Measurements from ENCODE around the gene CALU.
A peak's percentile ranks its signal among the peaks of the same experiment; 100 is the strongest.

Gene CALU

DNA sequence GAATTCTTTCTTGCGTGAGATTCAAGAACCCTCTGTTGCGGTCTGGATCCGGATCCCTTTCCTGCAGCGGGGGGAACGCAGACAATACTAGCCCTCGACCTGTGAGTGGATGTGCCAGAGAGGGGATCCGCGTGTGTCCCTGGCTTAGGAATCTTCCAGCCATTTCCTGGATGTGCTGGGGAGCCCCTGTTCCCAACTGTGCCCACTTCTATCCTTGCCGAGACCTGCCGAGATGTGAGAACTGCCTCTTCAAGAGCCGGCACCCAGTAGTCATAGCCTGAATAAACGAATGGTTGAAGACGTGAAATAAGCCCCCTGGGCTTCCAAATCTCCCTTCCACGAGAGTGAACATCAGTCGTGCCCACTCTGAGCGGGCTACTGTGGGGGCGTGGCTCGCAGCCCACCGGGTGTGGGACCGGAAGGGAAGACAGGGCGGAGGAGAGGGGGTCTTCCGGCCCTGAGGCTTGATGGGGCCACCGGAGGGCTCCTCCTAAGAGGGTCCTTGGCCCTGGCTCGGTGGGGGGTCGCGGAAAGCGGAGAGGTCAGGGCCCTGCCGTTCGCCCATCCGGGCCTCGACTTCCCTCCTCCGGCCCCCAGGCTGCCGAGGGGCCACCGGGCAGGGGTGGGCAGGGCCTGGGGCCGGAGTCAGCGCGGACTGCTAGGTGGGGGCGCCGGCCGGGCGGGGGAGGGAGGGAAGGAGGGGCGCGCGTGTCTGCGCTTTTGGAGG lies 51.3 kb downstream of the CALU start:
- no peak for DNase-seq

DNA sequence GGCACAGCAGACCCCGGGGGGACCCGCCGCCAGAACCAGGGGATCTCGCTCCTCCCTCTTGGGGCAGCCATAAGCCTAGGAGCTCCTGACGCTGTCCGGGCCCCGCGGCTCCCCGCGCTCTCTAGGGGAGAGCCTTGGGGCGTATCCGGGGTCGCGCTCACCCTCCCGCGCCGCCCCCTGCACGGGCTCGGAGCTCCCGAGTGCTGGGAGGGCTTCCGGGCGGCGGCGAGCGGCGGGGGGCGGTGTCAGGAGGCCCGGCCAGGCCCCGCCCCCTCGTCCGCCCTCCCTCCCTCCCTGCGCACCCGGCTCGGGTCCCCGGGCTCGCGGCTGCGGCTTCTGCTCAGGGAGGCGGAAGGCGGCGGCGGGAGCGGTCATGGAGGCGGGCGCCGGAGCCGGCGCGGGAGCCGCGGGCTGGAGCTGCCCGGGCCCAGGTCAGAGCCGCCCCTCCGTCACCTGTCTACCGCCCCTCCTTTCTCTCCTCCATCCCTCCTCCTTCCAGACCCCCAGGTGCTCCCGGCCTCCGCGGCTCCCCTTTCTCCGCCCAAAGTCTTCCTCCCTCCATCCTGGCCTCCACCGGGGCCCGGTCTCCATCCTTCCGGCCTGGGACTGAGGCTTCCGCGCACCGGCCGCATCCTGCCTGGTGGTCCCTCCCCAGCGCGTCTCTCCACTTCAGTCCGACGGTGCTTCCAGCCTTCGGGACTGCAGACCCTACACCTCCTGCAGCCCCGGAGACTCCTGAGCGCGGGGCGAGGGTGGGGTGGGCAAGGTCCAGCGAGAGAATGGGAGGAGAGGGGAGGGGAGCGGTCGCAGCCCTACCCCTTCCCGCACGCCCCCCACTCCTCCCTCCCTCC lies 52.2 kb downstream of the CALU start, which contains the start of gene CCDC136:
TSS of gene CCDC136 (plus strand) at position 848 of the 851 bp plus-strand sequence. CDS start 444 bp downstream, outside the sequence.
- peak; percentile 12 for DNase-seq

DNA sequence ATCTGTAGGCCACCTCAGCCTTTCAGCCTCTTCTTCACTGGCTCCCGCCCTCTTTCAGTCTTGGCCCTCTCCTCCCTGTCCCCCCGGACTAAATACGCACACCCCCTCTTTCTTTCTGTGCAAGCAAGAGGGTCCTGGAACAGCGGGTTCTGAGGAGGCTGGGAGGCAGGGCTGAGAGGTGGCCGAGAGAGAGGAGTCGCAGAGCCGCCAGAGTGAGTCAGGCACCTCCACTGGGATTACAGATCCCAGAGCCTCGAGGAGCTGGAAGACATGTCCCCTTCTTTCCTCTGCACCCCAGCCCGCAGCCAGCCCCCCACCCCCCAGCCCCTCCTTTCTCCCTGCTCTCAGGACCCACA lies 52.8 kb downstream of the CALU start:
- no peak for DNase-seq

DNA sequence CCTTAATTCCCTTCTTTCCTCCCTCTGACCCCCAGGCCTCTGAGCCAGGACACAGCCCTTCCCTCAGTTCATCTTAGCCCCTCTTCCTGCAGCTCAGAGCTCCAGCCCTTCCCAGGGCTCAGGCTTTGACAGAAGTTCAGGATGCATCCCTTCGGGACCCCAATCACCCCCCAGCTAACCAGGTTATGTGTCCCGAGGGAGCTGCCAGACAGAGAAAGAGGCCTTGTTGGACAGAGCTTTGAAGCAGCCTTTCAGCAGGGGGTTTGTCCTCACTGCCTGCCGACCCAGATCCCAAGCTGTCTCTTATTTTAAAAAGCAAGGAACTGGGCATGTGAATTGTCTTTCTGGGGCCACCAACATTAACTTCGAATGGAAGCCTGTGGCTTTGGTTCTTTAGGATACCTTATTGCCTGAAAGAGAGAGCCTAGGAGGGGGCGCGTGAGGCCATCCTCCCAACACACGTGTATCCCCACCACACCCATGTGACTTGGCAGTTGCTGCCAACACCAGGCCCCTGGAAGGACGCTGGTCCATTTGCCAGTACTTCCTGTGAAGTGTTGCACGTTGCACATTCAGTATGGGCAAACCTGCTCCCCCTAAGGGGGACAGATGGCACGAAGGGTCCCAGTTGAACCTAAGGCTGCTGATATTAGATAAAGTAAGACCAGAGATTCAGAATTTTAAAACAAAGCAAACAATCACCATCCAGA lies 53.5 kb downstream of the CALU start:
- DNase-seq: no peak

DNA sequence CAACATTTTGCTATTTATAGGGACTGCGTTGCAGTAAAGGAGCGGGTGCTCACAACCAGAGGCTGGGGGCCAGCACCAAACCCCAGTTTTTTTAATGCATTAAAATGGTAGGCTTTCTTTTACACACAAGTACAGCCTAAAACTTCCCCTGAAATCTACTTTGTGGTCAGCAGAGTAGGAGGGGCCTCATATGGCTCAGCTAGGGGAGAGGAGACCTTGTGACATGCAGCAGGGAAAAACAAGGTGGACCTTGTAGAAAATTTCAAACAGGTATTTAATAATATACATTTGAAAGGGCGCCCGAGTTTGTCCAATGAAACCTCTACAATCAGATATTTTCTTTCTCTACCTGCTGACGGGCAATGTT lies 54.0 kb downstream of the CALU start:
- no peak for DNase-seq

DNA sequence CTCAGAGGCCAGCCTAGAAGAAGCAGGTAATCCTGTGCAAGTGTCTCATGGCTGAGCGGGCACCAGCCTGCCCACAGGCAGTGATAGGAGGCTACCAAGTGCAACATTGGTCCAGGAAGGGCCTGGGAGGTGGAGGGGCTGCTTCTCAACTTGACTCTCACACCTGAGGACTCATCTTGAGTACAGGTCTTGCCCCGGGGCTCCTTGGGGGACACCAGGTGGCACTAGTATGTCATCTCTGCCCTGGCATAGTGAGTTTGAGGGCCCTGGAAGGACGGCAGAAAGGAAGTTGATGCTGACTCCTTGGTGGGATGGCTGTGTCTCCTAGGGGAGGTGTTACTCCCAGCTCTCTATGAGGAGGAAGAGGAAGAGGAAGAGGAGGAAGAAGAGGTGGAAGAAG lies 54.9 kb downstream of the CALU start:
- DNase-seq: no peak

DNA sequence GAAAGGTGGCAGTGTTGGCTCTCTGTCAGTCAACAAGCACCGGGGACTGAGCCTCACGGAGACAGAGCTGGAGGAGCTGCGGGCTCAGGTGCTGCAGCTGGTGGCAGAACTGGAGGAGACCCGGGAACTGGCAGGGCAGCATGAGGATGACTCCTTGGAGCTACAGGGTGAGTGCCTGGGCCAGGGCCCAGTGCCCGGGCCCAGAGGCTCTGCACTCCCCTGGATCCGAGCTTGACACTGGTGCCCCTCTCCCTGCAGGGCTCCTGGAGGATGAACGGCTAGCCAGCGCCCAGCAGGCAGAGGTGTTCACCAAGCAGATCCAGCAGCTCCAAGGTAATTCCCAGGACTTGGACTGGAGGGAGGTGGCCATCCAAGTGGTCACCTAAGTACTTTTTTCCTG lies 55.3 kb downstream of the CALU start:
- DNase-seq: no peak

DNA sequence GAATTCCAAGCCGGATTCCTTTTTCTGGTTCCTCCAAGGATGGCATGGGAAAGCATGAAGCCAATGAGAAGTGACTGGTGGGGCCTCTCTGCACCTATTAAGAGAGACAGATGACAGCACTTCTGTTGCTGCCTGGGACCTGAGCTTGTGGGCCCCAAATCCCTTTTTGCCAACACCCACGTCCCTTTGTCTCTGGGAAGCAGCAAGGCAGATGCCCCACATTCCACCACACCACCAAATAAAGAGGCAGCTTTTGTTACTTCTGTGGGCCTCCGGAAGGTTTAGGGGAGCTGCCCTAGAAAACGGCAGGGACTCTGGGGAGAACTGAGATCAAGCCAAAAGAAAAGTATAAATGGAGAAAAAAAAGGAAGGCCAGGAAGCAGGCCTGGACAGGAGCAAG lies 56.0 kb downstream of the CALU start:
- no peak for DNase-seq

DNA sequence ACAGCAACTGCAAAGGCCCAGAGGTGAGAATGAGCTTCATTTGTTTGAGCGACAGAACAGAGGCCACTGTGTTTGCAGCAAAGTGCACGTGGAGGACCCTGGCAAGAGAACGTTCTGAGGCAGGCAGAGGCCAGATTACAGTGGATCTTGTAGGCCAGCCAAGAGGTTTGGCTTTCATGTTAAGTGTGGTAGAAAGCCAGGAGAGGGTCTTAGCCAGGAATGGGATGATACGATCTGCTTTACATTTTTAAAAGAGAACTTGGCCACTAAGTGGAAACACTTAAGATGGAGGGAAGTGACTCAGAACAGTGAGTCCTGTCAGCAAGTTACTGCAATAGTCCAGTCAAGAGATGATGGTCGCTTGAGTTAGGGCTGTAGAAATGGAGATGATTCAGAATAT lies 57.2 kb downstream of the CALU start:
- no peak for DNase-seq

DNA sequence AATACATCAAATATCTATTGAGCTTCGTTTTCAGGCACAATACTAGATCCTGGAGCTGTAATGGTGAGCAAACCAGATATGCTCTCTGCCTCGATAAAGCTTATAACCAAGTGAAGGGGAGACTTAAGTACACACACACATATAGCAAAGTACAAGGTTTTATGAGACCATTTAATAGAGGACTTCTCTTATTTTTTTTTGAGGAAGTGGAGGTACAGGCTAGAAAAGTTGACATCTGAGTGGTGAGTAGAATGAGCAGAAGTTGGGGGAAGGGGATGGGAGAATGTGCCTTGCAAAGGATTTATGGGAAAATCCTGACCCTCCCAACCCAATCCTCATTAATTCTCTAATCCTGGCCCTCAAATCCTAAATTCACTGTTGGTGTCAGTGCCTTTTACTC lies 60.3 kb downstream of the CALU start:
- no peak for DNase-seq

DNA sequence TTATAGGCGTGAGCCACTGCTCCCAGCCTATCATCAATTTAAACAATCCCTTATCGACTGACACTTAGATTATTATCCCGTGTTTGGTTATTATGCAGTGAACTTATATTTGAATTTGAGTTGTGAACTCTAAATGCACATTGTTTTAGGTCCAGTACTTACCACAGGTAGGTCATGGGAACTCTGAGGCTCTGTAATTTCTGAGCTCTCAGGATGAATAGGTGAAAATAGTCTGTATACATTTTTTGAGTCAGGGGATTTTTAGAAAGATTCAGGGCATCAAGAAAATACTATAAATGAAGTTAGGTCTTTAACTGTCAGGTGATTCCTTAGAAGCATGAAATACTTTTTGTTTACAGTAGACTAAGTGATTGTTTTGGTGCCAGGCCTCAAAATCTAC lies 61.4 kb downstream of the CALU start:
- no peak for DNase-seq

DNA sequence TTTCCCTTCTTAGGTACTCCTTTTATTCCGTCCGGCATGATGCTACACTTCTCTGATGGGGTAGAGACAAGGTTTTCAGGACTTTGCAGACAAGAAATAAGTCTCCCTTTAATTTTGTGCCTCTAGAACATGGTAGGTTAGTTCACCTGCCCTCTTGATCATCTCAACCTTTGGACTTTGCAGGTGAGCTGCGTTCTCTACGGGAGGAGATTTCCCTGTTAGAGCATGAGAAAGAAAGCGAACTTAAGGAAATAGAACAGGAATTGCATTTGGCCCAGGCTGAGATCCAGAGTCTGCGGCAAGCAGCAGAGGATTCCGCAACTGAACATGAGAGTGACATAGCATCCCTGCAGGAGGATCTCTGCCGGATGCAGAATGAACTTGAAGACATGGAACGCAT lies 61.8 kb downstream of the CALU start:
- DNase-seq: no peak

DNA sequence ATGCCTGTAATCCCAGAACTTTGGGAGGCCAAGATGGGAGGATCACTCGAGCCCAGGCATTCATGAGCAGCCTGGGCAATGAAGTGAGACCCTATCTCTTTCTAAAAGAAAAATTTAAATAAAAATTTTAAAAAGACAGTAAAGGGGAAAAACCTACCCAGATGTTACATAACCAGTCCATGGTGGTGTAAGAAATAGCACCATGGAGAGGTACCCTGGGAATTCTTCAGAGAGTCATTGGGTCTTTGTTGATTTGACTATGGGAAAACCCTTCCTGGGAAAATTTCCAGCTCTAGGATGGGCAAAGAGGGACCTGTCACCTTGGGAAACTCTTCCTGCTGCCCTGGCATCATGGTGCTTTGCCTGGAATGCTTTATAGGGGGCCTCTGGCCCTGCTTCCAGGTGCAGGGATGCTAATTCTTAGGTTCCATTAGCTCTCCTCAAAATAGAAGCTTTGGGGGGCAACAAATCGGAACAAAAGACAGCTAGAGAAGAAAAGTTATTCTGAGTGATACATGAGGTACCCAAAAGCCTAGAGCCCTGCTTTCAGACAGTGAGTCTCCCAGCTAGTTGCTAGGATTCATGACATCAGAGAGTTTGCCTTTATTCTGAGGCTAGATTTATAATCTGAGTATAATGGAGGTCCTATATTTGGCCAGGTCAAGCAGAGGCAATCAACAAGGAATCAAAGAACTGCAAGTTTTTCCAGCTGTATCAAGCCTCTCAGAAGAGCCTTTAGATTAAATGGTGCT lies 62.7 kb downstream of the CALU start:
- DNase-seq: no peak

DNA sequence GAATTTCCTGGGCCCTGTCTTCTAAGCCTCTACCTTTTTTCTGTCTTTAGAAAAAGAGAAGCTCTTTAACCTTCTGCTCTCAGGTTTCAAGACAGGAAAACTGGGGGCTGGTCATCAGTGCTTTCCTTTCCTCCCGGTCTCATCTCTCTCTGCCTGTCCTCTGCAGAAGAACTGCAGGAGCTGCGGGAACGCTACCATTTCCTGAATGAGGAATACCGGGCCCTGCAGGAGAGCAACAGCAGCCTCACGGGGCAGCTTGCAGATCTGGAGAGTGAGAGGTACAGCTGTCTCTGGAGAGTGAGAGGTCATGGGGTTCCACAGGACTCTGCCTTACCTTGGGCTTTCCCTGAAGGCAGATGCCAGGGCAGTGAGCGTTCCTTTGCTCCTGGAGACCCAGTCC lies 65.3 kb downstream of the CALU start:
- no peak for DNase-seq

DNA sequence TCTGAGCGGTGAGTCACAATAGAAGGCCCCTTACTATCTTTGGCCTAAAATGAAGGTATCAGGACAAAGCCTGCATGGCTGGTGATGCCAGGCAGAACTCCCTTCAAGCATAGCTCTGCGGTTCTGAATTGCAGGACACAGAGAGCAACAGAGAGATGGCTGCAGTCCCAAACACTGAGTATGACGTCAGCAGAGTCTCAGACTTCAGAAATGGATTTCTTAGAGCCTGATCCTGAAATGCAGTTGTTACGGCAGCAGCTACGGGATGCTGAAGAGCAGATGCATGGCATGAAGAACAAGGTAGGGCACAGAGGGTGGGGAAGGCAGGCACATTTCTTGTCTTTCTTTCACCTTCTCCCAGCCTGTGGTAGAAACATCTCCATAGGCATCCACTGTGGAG lies 66.1 kb downstream of the CALU start:
- no peak for DNase-seq

DNA sequence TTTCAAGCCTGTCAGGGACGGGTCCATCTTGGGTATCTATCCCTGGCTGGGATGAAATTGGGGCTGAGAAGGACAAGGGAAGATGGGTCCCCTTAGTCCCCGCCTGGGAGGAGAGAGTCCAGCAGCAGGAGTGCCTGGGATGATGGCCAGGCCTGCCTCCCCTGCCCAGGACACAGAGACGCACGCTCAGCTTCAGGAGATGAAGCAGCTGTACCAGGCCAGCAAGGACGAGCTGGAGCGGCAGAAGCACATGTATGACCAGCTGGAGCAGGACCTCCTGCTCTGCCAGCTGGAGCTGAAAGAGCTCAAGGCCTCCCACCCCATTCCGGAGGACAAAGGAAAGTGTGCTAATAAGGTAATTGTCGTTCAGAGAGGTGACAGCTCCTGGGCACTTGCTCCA lies 68.0 kb downstream of the CALU start:
- no peak for DNase-seq

DNA sequence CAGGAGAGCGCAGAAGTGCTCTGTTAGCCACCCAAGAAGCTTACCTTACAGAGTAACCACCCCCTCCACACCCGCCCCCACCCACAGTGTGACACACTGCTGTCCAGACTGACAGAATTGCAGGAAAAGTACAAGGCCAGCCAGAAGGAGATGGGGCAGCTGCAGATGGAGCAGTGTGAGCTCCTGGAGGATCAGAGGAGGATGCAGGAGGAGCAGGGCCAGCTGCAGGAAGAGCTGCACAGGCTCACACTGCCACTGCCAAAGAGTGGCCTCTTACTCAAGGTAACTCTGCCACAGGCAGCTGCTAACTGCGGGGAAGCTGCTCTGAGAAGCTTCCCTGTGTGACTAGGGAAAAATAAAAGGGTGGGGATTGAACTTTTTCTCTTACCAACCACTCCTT lies 70.2 kb downstream of the CALU start:
- no peak for DNase-seq

DNA sequence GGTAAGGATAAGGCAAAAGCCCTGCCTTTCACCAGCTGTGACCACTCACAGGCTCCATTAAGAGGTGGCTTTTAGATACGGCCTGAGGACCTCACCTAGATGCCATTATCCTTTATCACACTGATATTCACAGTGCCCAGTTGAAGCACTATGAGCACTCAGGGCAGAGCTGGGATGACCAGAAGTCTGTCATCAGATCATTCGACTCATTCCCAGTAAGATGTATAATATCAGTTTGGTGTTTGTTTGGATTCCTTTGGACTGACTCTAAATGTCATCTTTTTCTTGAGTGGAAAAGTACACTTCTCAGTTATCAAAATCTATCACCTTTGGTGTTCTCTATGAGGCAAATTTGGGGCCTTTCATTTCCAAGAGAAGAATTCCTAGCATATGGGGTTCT lies 71.3 kb downstream of the CALU start:
- no peak for DNase-seq

DNA sequence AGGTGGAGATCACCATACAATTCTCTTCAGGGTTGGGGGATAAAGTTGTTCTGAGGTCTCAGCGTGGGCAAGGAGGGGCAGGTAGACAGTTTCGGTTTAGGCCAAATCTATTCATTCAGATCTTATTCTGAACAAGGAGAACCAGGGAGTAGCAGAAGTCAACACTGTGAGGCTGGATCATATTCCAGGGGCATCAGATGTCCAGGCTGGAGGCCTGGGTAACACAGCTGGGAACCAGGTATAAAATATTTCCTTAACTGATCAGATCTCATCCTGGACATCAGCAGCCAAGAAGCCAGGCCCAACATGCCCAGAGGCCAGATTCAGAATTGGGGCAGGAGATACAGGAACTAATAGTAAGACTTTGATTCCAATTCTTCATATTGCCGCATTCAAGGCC lies 71.8 kb downstream of the CALU start:
- no peak for DNase-seq

DNA sequence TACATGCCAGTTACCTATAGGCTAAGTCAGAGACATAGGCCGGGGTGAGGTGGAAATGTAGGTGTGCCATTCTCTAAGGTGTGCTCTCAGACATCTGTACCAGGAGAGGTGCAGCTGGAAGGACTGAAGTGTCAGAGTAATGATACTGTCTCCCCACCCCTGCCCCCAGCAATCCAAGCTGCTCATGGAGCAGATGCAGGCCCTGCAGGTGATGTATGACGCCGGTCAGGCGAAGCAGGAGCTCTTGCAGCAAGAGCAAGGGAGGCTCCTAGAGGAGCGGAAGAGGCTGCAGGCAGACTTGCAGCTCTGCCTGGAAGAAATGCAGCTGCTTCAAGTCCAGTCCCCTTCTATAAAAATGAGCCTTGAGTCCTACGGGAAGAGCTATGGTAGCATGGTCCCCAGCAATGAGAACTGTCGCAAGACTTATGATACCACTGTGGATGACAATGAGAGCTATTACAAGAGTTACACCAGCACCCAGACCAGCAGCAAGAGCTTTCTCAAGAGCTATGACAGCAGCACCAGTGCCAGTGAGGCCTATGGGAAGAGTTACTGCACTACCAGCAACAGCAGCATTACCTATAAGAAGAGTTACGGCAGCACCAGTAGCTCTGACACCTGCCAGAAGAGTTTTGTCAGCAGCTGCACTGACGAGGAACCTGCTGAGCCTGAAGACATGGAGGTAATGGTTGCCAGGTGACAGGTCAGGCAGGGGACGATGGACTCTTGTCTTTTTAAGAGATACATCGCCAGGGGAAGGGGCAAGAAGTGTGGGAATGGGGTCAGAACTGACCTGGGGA lies 72.7 kb downstream of the CALU start:
- no peak for DNase-seq

DNA sequence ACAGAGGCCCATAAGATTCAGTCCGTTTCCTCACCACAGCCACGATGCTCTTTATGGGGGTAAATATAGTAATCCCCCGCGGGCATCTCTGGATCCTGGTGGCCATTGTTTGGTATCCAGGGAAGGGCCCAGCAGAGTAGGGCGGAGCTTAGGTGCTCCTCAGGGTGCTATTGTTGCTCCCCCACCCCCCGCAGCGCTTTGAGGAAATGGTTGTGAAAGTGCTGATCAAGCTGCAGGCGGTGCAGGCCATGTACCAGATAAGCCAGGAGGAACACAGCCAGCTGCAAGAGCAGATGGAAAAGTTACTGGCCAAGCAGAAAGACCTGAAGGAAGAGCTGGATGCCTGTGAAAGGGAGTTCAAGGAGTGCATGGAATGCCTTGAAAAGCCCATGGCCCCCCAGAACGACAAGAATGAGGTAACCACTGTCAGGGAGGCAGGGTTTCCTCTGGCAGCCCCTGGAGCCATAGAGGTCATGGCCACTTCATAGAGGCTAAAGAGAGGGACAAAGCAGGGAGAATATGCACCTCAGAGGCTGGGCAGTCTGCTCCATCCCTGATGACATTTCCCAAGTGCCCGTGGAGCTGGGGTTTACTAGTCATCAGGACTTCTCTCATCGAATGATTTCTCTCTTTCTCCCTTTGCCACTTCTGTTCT lies 73.5 kb downstream of the CALU start:
- no peak for DNase-seq

DNA sequence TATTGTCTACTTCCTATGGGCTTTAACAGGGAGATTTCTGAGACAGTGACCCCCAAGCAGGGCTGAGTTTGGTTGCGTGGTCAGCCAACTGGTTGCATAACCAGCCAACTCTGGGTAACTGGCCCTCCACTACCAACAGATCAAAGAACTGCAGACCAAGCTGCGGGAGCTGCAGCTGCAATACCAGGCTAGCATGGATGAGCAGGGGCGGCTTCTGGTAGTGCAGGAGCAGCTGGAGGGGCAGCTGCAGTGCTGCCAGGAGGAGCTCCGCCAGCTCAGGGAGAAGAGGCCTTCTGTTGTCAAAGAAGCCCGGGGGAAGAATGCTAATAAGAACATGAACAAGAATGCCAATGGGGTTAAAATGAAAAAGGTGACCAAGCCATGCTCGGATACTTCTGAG lies 75.3 kb downstream of the CALU start:
- no peak for DNase-seq
